DOHH2 (cell line): ENCODE data around the gene CARMIL1.
A peak's percentile ranks its signal among the peaks of the same experiment; 100 is the strongest.

Experiments
- H3F3A ChIP-seq: fragments of 200-600 bp; sonication (generic), shearing (Covaris generic); 2 replicates; pipeline ENCODE4 v1.6.0; 2016; ENCODE audit warnings: antibody characterized with exemption, mild to moderate bottlenecking; ENCODE audit not compliant: control insufficient read depth, insufficient read depth
- H3K27ac ChIP-seq: fragments of 200-600 bp; sonication (generic); 2 replicates; pipeline ENCODE4 v1.5.1; 2014; ENCODE audit warnings: low read depth, mild to moderate bottlenecking, low read length, moderate library complexity
- H3K27me3 ChIP-seq: fragments of 200-600 bp; sonication (generic); 2 replicates; pipeline ENCODE4 v1.6.1; 2014; ENCODE audit warnings: mild to moderate bottlenecking, low read length, mixed read lengths; ENCODE audit not compliant: control insufficient read depth
- H3K36me3 ChIP-seq: fragments of 200-600 bp; sonication (generic); 2 replicates; pipeline ENCODE4 v1.6.1; 2014; ENCODE audit warnings: mild to moderate bottlenecking, low read length, moderate library complexity, mixed read lengths; ENCODE audit not compliant: control insufficient read depth
- H3K4me1 ChIP-seq: fragments of 200-600 bp; sonication (generic); 2 replicates; pipeline ENCODE4 v1.6.1; 2014; ENCODE audit warnings: mild to moderate bottlenecking, low read length, mixed read lengths; ENCODE audit not compliant: control insufficient read depth
- H3K4me2 ChIP-seq: fragments of 200-600 bp; sonication (generic); 2 replicates; pipeline ENCODE4 v1.6.0; 2014; ENCODE audit warnings: mild to moderate bottlenecking, low read length, moderate library complexity
- H3K4me3 ChIP-seq: fragments of 200-600 bp; sonication (generic); 2 replicates; pipeline ENCODE4 v1.5.1; 2014; ENCODE audit warnings: mild to moderate bottlenecking, low read length, mixed read lengths
- H3K79me2 ChIP-seq: fragments of 200-600 bp; sonication (generic); 2 replicates; pipeline ENCODE4 v1.6.1; 2014; ENCODE audit warnings: mild to moderate bottlenecking, low read length, mixed read lengths; ENCODE audit not compliant: control insufficient read depth
- H3K9me2 ChIP-seq: fragments of 200-600 bp; sonication (generic); replicated peaks from 2 replicates; pipeline ENCODE4 v1.6.1; 2014; ENCODE audit warnings: mild to moderate bottlenecking, low read length, mixed read lengths; ENCODE audit not compliant: control insufficient read depth
- H3K9me3 ChIP-seq: fragments of 200-600 bp; sonication (generic); 2 replicates; pipeline ENCODE4 v1.6.1; 2014; ENCODE audit warnings: antibody characterized with exemption, low read length, mixed read lengths; ENCODE audit not compliant: control insufficient read depth, insufficient read depth
- H4K20me1 ChIP-seq: fragments of 200-600 bp; sonication (generic); 2 replicates; pipeline ENCODE4 v1.6.0; 2014; ENCODE audit warnings: low read depth, mild to moderate bottlenecking, antibody characterized with exemption, low read length, moderate library complexity; ENCODE audit not compliant: control insufficient read depth, insufficient read depth
- EZH2phosphoT487 ChIP-seq: fragments of 200-600 bp; sonication (generic); IDR thresholded peaks from 2 replicates; pipeline ENCODE4 v1.6.1; 2017; ENCODE audit warnings: borderline replicate concordance, mild to moderate bottlenecking, antibody characterized with exemption, low read length, moderate library complexity, mixed read lengths
- TF ChIP-seq, protein P1 (sequence below): fragments of 200-600 bp; sonication (generic); IDR thresholded peaks from one replicate; pipeline ENCODE4 v1.5.1; 2014; ENCODE audit warnings: antibody characterized with exemption, mild to moderate bottlenecking, low read depth, low read length; ENCODE audit not compliant: poor library complexity, severe bottlenecking

The CARMIL1 gene

DNA sequence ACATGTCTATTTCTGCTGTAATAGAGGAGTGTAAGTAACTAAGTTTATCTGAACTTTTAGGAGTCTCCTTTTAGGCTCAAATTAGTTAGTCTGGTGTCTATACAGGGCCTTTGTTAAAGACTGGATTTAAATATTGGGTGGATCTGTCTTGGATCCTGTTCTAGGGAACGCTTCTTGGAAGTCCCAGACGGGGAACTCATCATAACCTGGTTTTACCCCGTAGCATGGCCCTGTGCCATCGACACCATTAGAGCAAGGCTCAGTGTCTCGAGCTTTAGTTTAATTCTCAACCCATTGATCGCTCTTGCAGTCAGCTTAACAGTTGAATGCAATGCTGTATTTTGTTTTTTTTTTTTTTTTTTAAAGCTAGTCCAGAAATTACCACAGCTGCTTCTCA lies 89.9 kb downstream of the CARMIL1 start:
- Histone ChIP-seq H3K79me2 (peaks cover 59% of the 10 kb centered on the region), H3K9me3 (peaks cover 5% of the 10 kb centered on the region; the same call in 1 of the 2 replicates), H4K20me1 (no peaks in the 10 kb centered on the region), H3K9me2 (no peaks in the 10 kb centered on the region), H3K4me3 (no peak overlapping the region), H3K4me1 (peaks cover 66% of the 10 kb centered on the region), H3K4me2 (no peak overlapping the region), H3F3A (peaks cover 5% of the 10 kb centered on the region; the same call in 1 of the 2 replicates), H3K27me3 (no peaks in the 10 kb centered on the region), H3K36me3 (no peaks in the 10 kb centered on the region), H3K27ac (no peak overlapping the region)
- no peak for TF ChIP-seq EZH2phosphoT487
- TF ChIP-seq, protein P1, sequence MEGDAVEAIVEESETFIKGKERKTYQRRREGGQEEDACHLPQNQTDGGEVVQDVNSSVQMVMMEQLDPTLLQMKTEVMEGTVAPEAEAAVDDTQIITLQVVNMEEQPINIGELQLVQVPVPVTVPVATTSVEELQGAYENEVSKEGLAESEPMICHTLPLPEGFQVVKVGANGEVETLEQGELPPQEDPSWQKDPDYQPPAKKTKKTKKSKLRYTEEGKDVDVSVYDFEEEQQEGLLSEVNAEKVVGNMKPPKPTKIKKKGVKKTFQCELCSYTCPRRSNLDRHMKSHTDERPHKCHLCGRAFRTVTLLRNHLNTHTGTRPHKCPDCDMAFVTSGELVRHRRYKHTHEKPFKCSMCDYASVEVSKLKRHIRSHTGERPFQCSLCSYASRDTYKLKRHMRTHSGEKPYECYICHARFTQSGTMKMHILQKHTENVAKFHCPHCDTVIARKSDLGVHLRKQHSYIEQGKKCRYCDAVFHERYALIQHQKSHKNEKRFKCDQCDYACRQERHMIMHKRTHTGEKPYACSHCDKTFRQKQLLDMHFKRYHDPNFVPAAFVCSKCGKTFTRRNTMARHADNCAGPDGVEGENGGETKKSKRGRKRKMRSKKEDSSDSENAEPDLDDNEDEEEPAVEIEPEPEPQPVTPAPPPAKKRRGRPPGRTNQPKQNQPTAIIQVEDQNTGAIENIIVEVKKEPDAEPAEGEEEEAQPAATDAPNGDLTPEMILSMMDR: no peak

DNA sequence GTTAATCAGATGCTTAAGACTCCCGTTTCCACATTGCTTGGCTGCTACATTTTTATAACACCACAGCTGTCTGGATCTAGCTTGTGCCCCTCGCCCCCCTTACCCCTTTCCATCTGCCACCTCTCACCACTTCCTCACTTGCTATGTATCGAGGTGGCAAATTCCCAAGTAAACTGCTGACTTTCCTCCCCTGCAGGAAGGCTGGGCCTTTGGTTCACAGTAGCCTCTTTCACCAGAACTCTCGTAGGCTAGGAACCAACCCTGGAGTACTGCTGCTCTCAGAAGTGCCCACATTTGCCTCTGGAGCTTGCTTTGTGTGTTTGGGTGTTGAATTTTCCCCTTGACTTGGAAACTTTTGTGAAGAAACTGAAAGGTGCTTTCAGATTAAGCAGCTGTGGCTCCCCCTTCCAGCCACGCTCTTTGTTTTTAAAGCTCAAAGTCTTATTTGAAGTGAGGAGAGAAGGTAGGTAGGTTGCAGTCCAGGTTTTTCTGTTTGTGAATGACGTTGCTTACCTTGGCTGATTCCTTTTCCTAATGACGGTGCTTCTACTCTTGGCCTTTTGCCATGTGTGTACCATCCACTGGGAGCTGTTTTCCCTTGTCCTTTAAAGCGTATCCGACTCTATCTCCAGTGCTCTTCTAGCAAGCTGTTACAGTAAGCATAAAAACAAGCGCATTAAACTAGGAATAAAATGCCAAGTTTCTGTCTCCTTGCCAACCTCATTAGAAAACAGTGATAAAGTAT lies 90.4 kb downstream of the CARMIL1 start:
- no peaks in the 10 kb centered on the region for H3K9me2 ChIP-seq
- no peaks in the 10 kb centered on the region for H4K20me1 ChIP-seq
- no peaks in the 10 kb centered on the region for H3K36me3 ChIP-seq
- H3K79me2 ChIP-seq: peaks cover 64% of the 10 kb centered on the region
- TF ChIP-seq, protein P1: no peak
- TF ChIP-seq EZH2phosphoT487: no peak
- H3K4me2 ChIP-seq: peak overlapping the region; percentile 6; the same call in 1 of the 2 replicates
- no peaks in the 10 kb centered on the region for H3K27me3 ChIP-seq
- H3F3A ChIP-seq: peaks cover 5% of the 10 kb centered on the region; the same call in 1 of the 2 replicates
- H3K27ac ChIP-seq: no peak overlapping the region
- H3K9me3 ChIP-seq: peaks cover 9% of the 10 kb centered on the region
- no peak overlapping the region for H3K4me3 ChIP-seq
- H3K4me1 ChIP-seq: peaks cover 64% of the 10 kb centered on the region

- Histone ChIP-seq H3K27me3 (no peaks in the 10 kb centered on the region), H3K27ac (no peak overlapping the region), H3K9me3 (peaks cover 9% of the 10 kb centered on the region), H3K9me2 (no peaks in the 10 kb centered on the region), H3K4me3 (no peak overlapping the region), H3K79me2 (peaks cover 69% of the 10 kb centered on the region), H3K36me3 (no peaks in the 10 kb centered on the region), H3K4me1 (peaks cover 58% of the 10 kb centered on the region), H3K4me2 (no peak overlapping the region), H3F3A (peaks cover 5% of the 10 kb centered on the region; the same call in 1 of the 2 replicates), H4K20me1 (no peaks in the 10 kb centered on the region)
- TF ChIP-seq, protein P1: no peak
- TF ChIP-seq EZH2phosphoT487: no peak
These were observed 91.2 kb downstream of the CARMIL1 start for GRCh38 chr6:25370178-25371036.
